Karpas-422 (cell line): ENCODE results near the gene PTGES2. TPM values are rescaled to one million over a fixed set of nuclear protein-coding genes. Genes with fewer than 3 reads are reported as not detected.
A peak's percentile ranks its signal among the peaks of the same experiment; 100 is the strongest.

ENCODE experiments used
- DNase-seq: peaks from one replicate; pipeline ENCODE4 v3.0.0-alpha.2; 2015
- H2AFZ ChIP-seq: fragments of 200-600 bp; sonication (generic); 2 replicates; pipeline ENCODE4 v1.6.1; 2014; ENCODE audit warnings: antibody characterized with exemption, low read length, mixed read lengths
- H3K27ac ChIP-seq: fragments of 200-600 bp; sonication (generic); 2 replicates; pipeline ENCODE4 v1.5.1; 2014; ENCODE audit warnings: mild to moderate bottlenecking, low read length, moderate library complexity
- H3K27me3 ChIP-seq: fragments of 200-600 bp; sonication (generic); 2 replicates; pipeline ENCODE4 v1.6.1; 2014; ENCODE audit warnings: low read length, mixed read lengths
- H3K36me3 ChIP-seq: fragments of 200-600 bp; sonication (generic); 2 replicates; pipeline ENCODE4 v1.6.1; 2014; ENCODE audit warnings: low read length, mixed read lengths; ENCODE audit not compliant: insufficient read depth
- H3K4me1 ChIP-seq: fragments of 200-600 bp; sonication (generic); 2 replicates; pipeline ENCODE4 v1.6.1; 2014; ENCODE audit warnings: mild to moderate bottlenecking, low read length, mixed read lengths
- H3K4me2 ChIP-seq: fragments of 200-600 bp; sonication (generic); 2 replicates; pipeline ENCODE4 v1.6.1; 2014; ENCODE audit warnings: low read length, low read depth, mild to moderate bottlenecking; ENCODE audit not compliant: poor library complexity, severe bottlenecking
- H3K4me3 ChIP-seq: fragments of 200-600 bp; sonication (generic); 2 replicates; pipeline ENCODE4 v1.5.1; 2014; ENCODE audit warnings: mild to moderate bottlenecking, antibody characterized with exemption, low read length, mixed read lengths
- H3K79me2 ChIP-seq: fragments of 200-600 bp; sonication (generic); 2 replicates; pipeline ENCODE4 v1.6.1; 2014; ENCODE audit warnings: mild to moderate bottlenecking, low read length, mixed read lengths
- H3K9ac ChIP-seq: fragments of 200-600 bp; sonication (generic); 2 replicates; pipeline ENCODE4 v1.6.0; 2014; ENCODE audit warnings: low read length
- H3K9me2 ChIP-seq: fragments of 200-600 bp; sonication (generic), shearing (Covaris generic); replicated peaks from 2 replicates; pipeline ENCODE4 v1.6.0; 2014; ENCODE audit warnings: mild to moderate bottlenecking, low read length, moderate library complexity; ENCODE audit not compliant: insufficient read depth
- H3K9me3 ChIP-seq: fragments of 300-700, 200-600 bp; sonication (generic); 2 replicates; pipeline ENCODE4 v1.6.1; 2014; ENCODE audit warnings: low read length, mixed read lengths
- H4K20me1 ChIP-seq: fragments of 200-600 bp; sonication (generic); 2 replicates; pipeline ENCODE4 v1.6.1; 2014; ENCODE audit warnings: mild to moderate bottlenecking, antibody characterized with exemption, low read length, low read depth; ENCODE audit not compliant: insufficient read depth
- total RNA-seq: library from RNA; depleted of rRNA; stranded (reverse); fragments of >200 nt; shearing (Covaris generic); gene quantifications from 2 replicates; pipeline ENCODE4 v1.2.3, GENCODE V29; 2014; ENCODE audit warnings: low replicate concordance

Gene PTGES2
- total RNA-seq, 1 experiment from 2014 or later = 68.4 TPM

DNA sequence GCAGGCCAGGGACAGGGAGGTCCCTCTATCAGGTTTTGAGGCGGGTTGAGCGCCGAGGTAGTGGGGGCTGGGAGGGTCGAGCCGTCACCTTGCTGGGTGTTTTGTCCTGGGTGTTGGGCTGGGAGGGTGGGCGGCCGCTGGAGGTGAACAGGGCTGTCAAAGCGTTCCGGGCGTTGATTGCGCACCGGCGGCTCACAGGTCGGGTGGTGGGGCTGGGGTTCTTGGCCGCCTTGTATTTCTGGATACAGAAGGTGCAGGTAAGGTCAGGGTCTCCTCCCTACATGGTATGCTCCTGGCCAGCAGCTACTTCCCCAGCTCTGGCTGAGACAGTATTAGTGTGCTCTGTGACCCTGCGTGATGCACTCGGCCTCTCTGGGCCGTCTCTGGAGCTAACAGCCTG lies 38.6 kb upstream of the PTGES2 start:
- Histone ChIP-seq H3K4me2 (no peak overlapping the region), H3K9ac (no peak overlapping the region), H3K9me2 (no peaks in the 10 kb centered on the region), H3K4me3 (no peak overlapping the region), H3K79me2 (peaks cover 9% of the 10 kb centered on the region), H3K4me1 (peaks cover 12% of the 10 kb centered on the region), H3K36me3 (peaks cover 10% of the 10 kb centered on the region; the same call in 1 of the 2 replicates), H3K27ac (no peak overlapping the region), H3K27me3 (no peaks in the 10 kb centered on the region), H4K20me1 (no peaks in the 10 kb centered on the region), H2AFZ (no peak overlapping the region), H3K9me3 (no peaks in the 10 kb centered on the region)
- no peak for DNase-seq

- Histone ChIP-seq H3K9ac (no peak overlapping the region), H3K79me2 (peaks cover 14% of the 10 kb centered on the region), H3K4me3 (no peak overlapping the region), H3K4me2 (no peak overlapping the region), H3K4me1 (peaks cover 21% of the 10 kb centered on the region), H3K9me3 (no peaks in the 10 kb centered on the region), H3K36me3 (peaks cover 10% of the 10 kb centered on the region; the same call in 1 of the 2 replicates), H3K27ac (no peak overlapping the region), H3K27me3 (no peaks in the 10 kb centered on the region), H4K20me1 (no peaks in the 10 kb centered on the region), H2AFZ (no peak overlapping the region), H3K9me2 (no peaks in the 10 kb centered on the region)
- no peak for DNase-seq
These were observed 36.9 kb upstream of the PTGES2 start for GRCh38 chr9:128164307-128164885.

DNA sequence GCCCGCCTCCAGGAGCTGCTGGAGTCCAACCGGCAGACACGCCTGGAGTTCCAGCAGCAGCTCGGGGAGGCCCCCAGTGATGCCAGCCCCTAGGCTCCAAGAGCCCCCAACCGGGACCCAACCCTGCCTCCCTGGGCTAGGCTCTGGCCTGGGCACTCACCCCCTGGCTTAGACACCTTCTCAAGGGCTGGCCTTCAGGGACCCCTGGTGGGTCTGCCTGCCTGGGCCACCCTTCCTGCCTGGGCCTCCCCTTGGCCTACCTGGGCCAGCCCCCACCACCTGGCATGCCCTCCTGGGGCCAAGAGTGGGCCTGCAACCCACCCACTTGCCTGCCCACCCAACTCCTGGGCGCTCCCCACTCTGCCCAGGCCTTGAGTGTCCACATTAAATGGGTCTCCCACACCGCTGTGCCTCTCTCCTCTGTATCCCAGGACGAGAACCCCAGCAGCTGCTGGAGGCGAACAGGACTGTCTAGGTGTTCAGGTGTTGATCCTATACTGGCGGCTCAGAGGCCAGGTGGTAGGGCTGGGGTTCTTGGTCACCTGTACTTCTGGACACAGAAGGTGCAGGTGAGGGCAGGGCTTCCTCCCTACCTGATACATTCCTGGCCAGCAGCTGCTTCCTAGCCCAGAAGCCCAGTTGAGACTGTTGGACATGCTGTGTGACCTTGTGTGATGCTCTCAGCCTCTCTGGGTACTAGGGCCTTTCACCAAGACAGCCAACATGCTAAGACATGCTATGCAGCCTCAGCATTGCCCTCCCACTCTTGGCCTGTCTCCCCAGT lies 36.2 kb upstream of the PTGES2 start:
- Histone ChIP-seq H3K27ac (no peak overlapping the region), H3K4me2 (no peak overlapping the region), H3K4me3 (no peak overlapping the region), H3K4me1 (peaks cover 16% of the 10 kb centered on the region), H3K79me2 (peaks cover 14% of the 10 kb centered on the region), H3K9ac (no peak overlapping the region), H2AFZ (no peak overlapping the region), H3K9me2 (no peaks in the 10 kb centered on the region), H3K36me3 (peaks cover 8% of the 10 kb centered on the region; the same call in 1 of the 2 replicates), H3K27me3 (no peaks in the 10 kb centered on the region), H3K9me3 (no peaks in the 10 kb centered on the region), H4K20me1 (no peaks in the 10 kb centered on the region)
- no peak for DNase-seq

GRCh38 chr9:128163027-128163515 lies 35.5 kb upstream of the PTGES2 start:
- Histone ChIP-seq H3K9me3 (no peaks in the 10 kb centered on the region), H3K9me2 (no peaks in the 10 kb centered on the region), H3K27ac (no peak overlapping the region), H3K4me3 (no peak overlapping the region), H3K36me3 (0 out of 2 replicates have a peak, but pooled peaks cover 5% of the 10 kb centered on the region), H3K4me1 (peaks cover 13% of the 10 kb centered on the region), H2AFZ (no peak overlapping the region), H3K79me2 (peaks cover 14% of the 10 kb centered on the region), H3K4me2 (no peak overlapping the region), H3K9ac (no peak overlapping the region), H3K27me3 (no peaks in the 10 kb centered on the region), H4K20me1 (no peaks in the 10 kb centered on the region)
- DNase-seq = no peak

GRCh38 chr9:128162215-128163026 lies 34.9 kb upstream of the PTGES2 start:
- DNase-seq = no peak
- Histone ChIP-seq H2AFZ (no peak overlapping the region), H3K9me3 (no peaks in the 10 kb centered on the region), H3K4me3 (no peak overlapping the region), H3K27me3 (no peaks in the 10 kb centered on the region), H3K36me3 (0 out of 2 replicates have a peak, but pooled peaks cover 3% of the 10 kb centered on the region), H3K4me2 (no peak overlapping the region), H3K27ac (no peak overlapping the region), H3K4me1 (peaks cover 13% of the 10 kb centered on the region), H4K20me1 (no peaks in the 10 kb centered on the region), H3K9me2 (no peaks in the 10 kb centered on the region), H3K9ac (no peak overlapping the region), H3K79me2 (peaks cover 14% of the 10 kb centered on the region)

GRCh38 chr9:128161215-128161902 lies 33.8 kb upstream of the PTGES2 start:
- Histone ChIP-seq H3K4me1 (peaks cover 13% of the 10 kb centered on the region), H3K9me3 (no peaks in the 10 kb centered on the region), H3K27ac (no peak overlapping the region), H4K20me1 (no peaks in the 10 kb centered on the region), H3K4me3 (peak overlapping the region; percentile 99), H3K9ac (peak overlapping the region; percentile 100), H3K27me3 (no peaks in the 10 kb centered on the region), H3K9me2 (no peaks in the 10 kb centered on the region), H3K36me3 (no peaks in the 10 kb centered on the region), H2AFZ (no peak overlapping the region), H3K4me2 (peak overlapping the region; percentile 100), H3K79me2 (peaks cover 14% of the 10 kb centered on the region)
- DNase-seq = no peak

DNA sequence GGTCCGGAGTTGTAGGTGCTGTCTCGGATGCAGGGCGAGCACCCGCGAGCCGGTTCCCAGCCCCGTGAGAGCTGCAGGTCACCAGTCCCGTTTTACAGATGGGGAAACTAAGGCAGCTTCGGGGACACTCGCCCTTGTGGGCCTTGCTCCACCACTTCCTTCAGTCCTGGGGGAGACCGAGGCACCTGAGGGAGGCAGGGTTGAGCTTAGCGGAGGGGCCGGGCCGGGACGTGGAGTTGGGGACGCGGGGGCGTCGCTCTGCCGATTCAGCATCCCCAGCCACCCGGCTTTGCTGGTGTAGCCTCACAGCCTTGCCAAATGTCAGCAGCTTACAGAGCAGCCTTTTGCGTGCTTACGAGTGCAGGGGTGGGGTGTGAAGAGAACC lies 33.1 kb upstream of the PTGES2 start:
- peak overlapping the region; percentile 84 for H2AFZ ChIP-seq
- no peaks in the 10 kb centered on the region for H3K27me3 ChIP-seq
- H3K4me3 ChIP-seq = peak overlapping the region; percentile 99
- peak; percentile 75 for DNase-seq
- no peaks in the 10 kb centered on the region for H3K9me3 ChIP-seq
- peaks cover 13% of the 10 kb centered on the region for H3K4me1 ChIP-seq
- H3K27ac ChIP-seq = no peak overlapping the region
- H4K20me1 ChIP-seq = no peaks in the 10 kb centered on the region
- H3K4me2 ChIP-seq = peak overlapping the region; percentile 100
- H3K9me2 ChIP-seq = no peaks in the 10 kb centered on the region
- peak overlapping the region; percentile 100 for H3K9ac ChIP-seq
- H3K36me3 ChIP-seq = no peaks in the 10 kb centered on the region
- H3K79me2 ChIP-seq = peaks cover 14% of the 10 kb centered on the region
